ENCODE results near the gene RAF1. TPM values are rescaled to one million over a fixed set of nuclear protein-coding genes. Genes with fewer than 3 reads are reported as not detected.

RAF1 gene
- total RNA-seq (2014; rRNA removed; shearing (Covaris generic); ENCODE audit: low replicate concordance): 71.5 and 89.5 TPM in 2 replicates

DNA sequence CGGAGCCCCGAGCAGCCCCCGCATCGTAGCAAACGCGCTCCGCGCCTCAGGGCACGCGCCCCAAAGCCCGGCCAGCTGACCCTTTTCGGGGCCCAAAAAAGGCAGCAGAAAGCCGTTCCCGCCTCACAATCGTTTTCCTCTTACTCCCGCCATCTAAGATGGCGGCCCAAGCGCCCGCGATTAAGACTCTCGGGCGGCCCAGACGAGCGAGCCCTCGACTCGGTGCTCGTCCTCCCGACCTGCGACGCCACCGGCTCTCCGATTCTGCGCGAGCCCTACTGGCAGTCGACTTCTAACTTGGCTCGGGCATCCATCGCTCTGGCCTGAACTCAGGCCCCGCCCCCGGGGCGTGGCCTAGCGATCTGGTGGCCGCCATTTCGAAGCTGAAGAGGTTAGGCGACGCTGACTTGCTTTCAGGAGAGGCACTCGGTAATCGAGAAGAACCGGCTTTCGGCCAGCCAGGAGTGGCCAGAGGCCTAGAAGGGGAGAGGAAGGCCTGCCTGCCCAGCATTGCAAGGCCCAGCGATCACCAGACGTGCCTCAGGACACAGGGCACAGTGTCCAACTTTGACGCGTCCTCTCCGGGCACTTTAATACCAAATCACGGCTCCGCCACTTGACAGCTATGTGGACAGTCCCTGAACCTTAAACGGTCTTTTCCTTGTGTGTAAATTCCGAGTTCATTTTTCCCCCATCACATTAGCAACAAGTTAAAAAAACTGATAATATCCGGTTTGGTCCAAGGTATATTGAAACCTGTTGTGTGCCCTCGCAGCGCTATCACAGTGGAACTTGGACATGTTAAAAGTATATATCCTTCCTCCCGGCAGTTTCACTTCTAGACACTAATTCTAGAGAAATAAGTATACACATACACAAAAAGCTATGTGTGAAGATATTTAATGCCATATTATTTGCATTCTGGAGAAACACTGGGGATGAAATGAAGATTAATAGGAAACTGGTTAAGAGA is at the start of gene RAF1:
Gene RAF1, minus strand, starts transcription at position 182 of the 973 bp plus-strand sequence. CDS start 45,396 bp downstream, outside the sequence.
- Histone ChIP-seq H3K9ac (ENCODE audit: low read length) (peak within 1 kb of the TSS; percentile 94), H3K27me3 (ENCODE audit: low read length) (no peaks in the 10 kb centered on the region), H3K4me2 (ENCODE audit: low read depth, low read length, poor library complexity, severe bottlenecking) (peak within 1 kb of the TSS; percentile 97), H3K79me2 (ENCODE audit: low read length) (peaks cover 46% of the 10 kb centered on the region), H3K4me1 (ENCODE audit: low read length) (peaks cover 36% of the 10 kb centered on the region), H3K4me3 (ENCODE audit: low read length) (peak within 1 kb of the TSS; percentile 78), H3K9me3 (ENCODE audit: low read length) (no peaks in the 10 kb centered on the region), H3K27ac (ENCODE audit: low read length) (peak within 1 kb of the TSS; percentile 83), H2AFZ (ENCODE audit: low read length) (peak within 1 kb of the TSS; percentile 96), H3K36me3 (ENCODE audit: insufficient read depth, low read length) (no peaks in the 10 kb centered on the region), H3K9me2 (replicated peaks; ENCODE audit: insufficient read depth, low read length) (no peaks in the 10 kb centered on the region), H4K20me1 (ENCODE audit: insufficient read depth, low read depth, low read length) (no peaks in the 10 kb centered on the region)
- DNase-seq: peak; percentile 99

DNA sequence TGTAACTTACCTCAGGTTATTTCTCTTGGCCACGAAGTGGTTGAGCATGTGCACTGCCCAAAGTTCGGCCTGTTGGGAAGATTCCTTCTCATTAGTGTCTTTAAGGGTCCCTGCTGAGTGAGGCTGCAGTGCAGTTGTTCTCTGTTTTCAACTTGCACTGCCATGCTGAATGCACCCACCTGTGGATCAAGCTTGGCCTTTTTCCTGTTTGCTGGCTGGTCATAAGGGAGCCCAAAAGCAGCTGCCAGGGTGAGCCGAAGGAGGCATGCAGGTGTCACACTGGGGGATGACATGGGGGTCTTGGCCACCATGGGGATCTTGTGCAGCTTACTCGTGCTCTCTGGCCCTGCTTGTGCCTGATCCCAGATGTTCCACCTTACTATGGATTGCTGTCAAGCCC is 46.1 kb upstream of the RAF1 start:
- Histone ChIP-seq H3K4me3 (ENCODE audit: low read length) (no peak overlapping the region), H3K36me3 (ENCODE audit: insufficient read depth, low read length) (no peaks in the 10 kb centered on the region), H3K4me1 (ENCODE audit: low read length) (peaks cover 12% of the 10 kb centered on the region), H3K79me2 (ENCODE audit: low read length) (no peaks in the 10 kb centered on the region), H3K9me3 (ENCODE audit: low read length) (no peaks in the 10 kb centered on the region), H3K9me2 (replicated peaks; ENCODE audit: insufficient read depth, low read length) (no peaks in the 10 kb centered on the region), H2AFZ (ENCODE audit: low read length) (no peak overlapping the region), H3K27me3 (ENCODE audit: low read length) (no peaks in the 10 kb centered on the region), H3K4me2 (ENCODE audit: low read depth, low read length, poor library complexity, severe bottlenecking) (no peak overlapping the region), H4K20me1 (ENCODE audit: insufficient read depth, low read depth, low read length) (no peaks in the 10 kb centered on the region), H3K9ac (ENCODE audit: low read length) (no peak overlapping the region), H3K27ac (ENCODE audit: low read length) (no peak overlapping the region)
- no peak for DNase-seq

DNA sequence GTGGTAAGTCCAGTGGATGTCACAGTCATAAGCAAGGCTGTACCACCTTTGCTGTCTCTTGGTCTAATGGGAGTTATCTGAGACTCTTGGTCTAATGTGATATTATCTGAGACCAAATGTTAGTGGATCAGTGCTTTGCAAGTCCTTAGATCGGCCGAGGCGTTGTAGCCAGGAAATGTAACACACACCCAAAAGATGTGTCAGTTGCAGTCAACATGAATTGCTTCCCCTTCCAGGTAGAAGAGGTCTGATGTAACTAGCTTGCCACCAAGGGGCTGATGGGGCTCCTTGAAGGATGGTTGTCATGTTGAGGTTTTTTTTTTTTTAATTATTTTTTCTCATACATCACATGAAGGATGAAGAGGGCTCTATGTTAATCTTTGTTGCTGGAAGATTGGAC is 45.4 kb upstream of the RAF1 start:
- no peak overlapping the region for H3K4me3 ChIP-seq (ENCODE audit: low read length)
- H3K4me1 ChIP-seq (ENCODE audit: low read length): peaks cover 12% of the 10 kb centered on the region
- H3K27me3 ChIP-seq (ENCODE audit: low read length): no peaks in the 10 kb centered on the region
- H3K4me2 ChIP-seq (ENCODE audit: low read depth, low read length, poor library complexity, severe bottlenecking): no peak overlapping the region
- DNase-seq: no peak
- H3K9ac ChIP-seq (ENCODE audit: low read length): no peak overlapping the region
- H3K9me3 ChIP-seq (ENCODE audit: low read length): no peaks in the 10 kb centered on the region
- H4K20me1 ChIP-seq (ENCODE audit: insufficient read depth, low read depth, low read length): no peaks in the 10 kb centered on the region
- no peak overlapping the region for H2AFZ ChIP-seq (ENCODE audit: low read length)
- no peaks in the 10 kb centered on the region for H3K79me2 ChIP-seq (ENCODE audit: low read length)
- no peaks in the 10 kb centered on the region for H3K9me2 ChIP-seq (replicated peaks; ENCODE audit: insufficient read depth, low read length)
- no peaks in the 10 kb centered on the region for H3K36me3 ChIP-seq (ENCODE audit: insufficient read depth, low read length)
- no peak overlapping the region for H3K27ac ChIP-seq (ENCODE audit: low read length)

DNA sequence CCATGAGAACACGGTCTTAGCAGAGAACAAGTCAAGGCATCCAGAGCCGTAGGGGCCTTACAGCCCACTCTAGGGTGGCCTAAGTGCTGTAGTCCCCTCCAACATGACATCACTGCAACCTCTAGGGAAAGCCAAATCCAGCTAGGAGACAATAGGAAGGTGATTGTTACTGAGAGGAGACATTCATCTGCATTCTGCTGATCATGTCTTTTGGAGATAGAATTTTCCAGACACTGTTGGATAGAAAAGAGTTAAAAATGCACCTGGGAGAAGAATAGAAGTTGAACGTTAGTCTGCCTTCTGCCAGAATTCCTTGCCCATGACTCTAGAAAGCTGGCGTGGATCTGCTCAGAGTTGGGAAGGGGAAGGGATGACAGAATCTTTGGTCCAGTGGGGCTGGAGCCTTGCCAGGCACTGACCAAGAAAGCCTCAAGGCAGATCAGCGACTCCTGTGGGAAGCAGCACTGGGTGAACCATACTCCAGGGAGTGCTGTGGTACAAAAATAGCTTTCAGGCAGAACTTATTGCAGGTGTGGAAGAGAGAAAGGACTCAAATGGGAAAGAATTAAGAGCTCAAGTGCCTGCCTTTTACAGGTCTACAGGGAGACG is 44.8 kb upstream of the RAF1 start:
- no peak overlapping the region for H2AFZ ChIP-seq (ENCODE audit: low read length)
- no peaks in the 10 kb centered on the region for H3K9me2 ChIP-seq (replicated peaks; ENCODE audit: insufficient read depth, low read length)
- no peak overlapping the region for H3K4me3 ChIP-seq (ENCODE audit: low read length)

DNA sequence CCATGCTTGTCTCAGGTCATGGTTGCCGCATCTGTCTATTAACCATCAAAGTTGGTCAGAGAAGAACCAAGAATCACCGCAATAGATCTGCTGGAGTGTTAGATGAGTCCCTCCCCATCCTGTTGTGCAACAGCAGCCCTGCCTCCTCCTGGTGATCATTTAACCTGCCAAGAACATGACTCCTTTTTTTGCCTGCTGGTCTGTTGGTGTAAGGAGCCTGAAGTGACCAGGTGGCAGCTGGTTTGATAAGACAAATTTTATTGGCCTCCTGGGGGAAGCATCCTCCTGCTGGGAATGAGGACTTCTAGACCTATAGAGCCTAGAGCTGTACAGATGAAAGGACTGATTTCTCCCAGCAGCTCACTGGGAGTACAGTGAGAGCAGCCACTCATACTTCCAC is 43.5 kb upstream of the RAF1 start:
- no peak for DNase-seq
- Histone ChIP-seq H3K9ac (ENCODE audit: low read length) (no peak overlapping the region), H3K79me2 (ENCODE audit: low read length) (no peaks in the 10 kb centered on the region), H3K36me3 (ENCODE audit: insufficient read depth, low read length) (no peaks in the 10 kb centered on the region), H2AFZ (ENCODE audit: low read length) (no peak overlapping the region), H3K9me3 (ENCODE audit: low read length) (no peaks in the 10 kb centered on the region), H3K4me3 (ENCODE audit: low read length) (no peak overlapping the region), H3K9me2 (replicated peaks; ENCODE audit: insufficient read depth, low read length) (no peaks in the 10 kb centered on the region), H3K4me2 (ENCODE audit: low read depth, low read length, poor library complexity, severe bottlenecking) (no peak overlapping the region), H3K27me3 (ENCODE audit: low read length) (no peaks in the 10 kb centered on the region), H3K4me1 (ENCODE audit: low read length) (peaks cover 12% of the 10 kb centered on the region), H4K20me1 (ENCODE audit: insufficient read depth, low read depth, low read length) (no peaks in the 10 kb centered on the region), H3K27ac (ENCODE audit: low read length) (no peak overlapping the region)

More for the DNA sequence above, 44.8 kb upstream of the RAF1 start:
- Histone ChIP-seq H3K9ac (ENCODE audit: low read length) (no peak overlapping the region), H3K27me3 (ENCODE audit: low read length) (no peaks in the 10 kb centered on the region), H3K4me2 (ENCODE audit: low read depth, low read length, poor library complexity, severe bottlenecking) (no peak overlapping the region), H3K27ac (ENCODE audit: low read length) (no peak overlapping the region), H3K36me3 (ENCODE audit: insufficient read depth, low read length) (no peaks in the 10 kb centered on the region), H3K4me1 (ENCODE audit: low read length) (peaks cover 12% of the 10 kb centered on the region), H3K9me3 (ENCODE audit: low read length) (no peaks in the 10 kb centered on the region), H4K20me1 (ENCODE audit: insufficient read depth, low read depth, low read length) (no peaks in the 10 kb centered on the region), H3K79me2 (ENCODE audit: low read length) (no peaks in the 10 kb centered on the region)
- no peak for DNase-seq

DNA sequence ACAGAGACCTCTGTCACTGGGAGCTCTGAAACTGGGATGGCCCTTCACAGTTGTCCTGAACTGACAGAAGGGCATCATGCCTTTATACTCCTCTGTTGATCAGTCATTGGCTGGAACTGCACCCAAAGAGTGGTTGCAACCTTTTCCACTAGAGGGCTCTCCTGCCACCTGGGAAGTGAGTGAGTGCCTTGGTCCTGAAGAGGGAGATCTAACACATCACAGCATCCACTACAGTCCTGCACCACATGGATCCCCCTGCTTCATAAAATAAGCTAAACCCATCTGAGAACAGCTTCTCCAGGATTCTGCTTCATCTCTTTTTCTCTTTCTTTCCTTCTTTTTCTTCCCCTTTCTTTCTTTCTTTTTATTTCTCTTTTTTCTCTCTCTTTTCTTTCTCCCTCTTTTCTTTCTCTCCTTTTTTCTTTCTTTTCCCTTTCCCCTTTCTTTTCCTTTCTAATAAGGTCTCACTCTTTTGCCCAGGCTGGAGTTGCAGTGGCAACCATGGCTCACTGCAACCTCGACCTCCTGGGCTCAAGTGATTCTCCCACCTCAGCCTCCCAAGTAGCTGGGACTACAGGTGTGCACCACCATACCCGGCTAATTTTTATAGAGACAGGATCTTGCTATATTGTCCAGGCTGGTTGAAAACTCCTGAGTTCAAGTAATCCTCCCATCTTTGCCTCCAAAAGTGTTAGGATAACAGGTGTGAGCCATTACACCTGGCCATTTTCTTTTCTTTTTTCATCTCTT is 42.8 kb upstream of the RAF1 start:
- Histone ChIP-seq H3K9me3 (ENCODE audit: low read length) (no peaks in the 10 kb centered on the region), H3K36me3 (ENCODE audit: insufficient read depth, low read length) (no peaks in the 10 kb centered on the region), H3K79me2 (ENCODE audit: low read length) (no peaks in the 10 kb centered on the region), H3K27me3 (ENCODE audit: low read length) (no peaks in the 10 kb centered on the region), H2AFZ (ENCODE audit: low read length) (no peak overlapping the region), H3K9me2 (replicated peaks; ENCODE audit: insufficient read depth, low read length) (no peaks in the 10 kb centered on the region), H4K20me1 (ENCODE audit: insufficient read depth, low read depth, low read length) (no peaks in the 10 kb centered on the region), H3K4me1 (ENCODE audit: low read length) (peaks cover 12% of the 10 kb centered on the region), H3K27ac (ENCODE audit: low read length) (no peak overlapping the region), H3K9ac (ENCODE audit: low read length) (no peak overlapping the region), H3K4me2 (ENCODE audit: low read depth, low read length, poor library complexity, severe bottlenecking) (no peak overlapping the region), H3K4me3 (ENCODE audit: low read length) (no peak overlapping the region)
- DNase-seq: peak; percentile 95

DNA sequence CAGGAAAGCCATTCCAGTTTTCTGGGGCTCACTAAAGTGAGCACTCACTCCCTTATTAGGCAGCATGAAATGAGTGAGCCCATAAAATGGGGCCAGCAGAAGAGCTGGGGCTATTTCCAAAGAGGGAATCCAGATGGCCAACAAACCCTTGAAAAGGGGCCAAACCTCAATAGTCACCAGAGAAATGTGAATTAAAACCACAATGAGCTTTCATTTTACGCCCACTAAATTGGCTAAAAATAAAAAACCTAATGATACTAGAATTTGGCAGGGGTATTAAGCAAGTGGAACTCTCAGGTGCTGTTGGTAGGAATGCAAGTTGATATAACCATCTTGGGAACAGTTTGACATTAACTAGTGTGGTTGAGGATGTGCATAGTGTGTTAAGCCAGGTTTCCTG is 42.1 kb upstream of the RAF1 start:
- DNase-seq: no peak
- Histone ChIP-seq H3K4me1 (ENCODE audit: low read length) (peaks cover 12% of the 10 kb centered on the region), H4K20me1 (ENCODE audit: insufficient read depth, low read depth, low read length) (no peaks in the 10 kb centered on the region), H3K27me3 (ENCODE audit: low read length) (no peaks in the 10 kb centered on the region), H3K9me3 (ENCODE audit: low read length) (no peaks in the 10 kb centered on the region), H3K36me3 (ENCODE audit: insufficient read depth, low read length) (no peaks in the 10 kb centered on the region), H3K4me2 (ENCODE audit: low read depth, low read length, poor library complexity, severe bottlenecking) (no peak overlapping the region), H3K79me2 (ENCODE audit: low read length) (no peaks in the 10 kb centered on the region), H3K4me3 (ENCODE audit: low read length) (no peak overlapping the region), H2AFZ (ENCODE audit: low read length) (no peak overlapping the region), H3K27ac (ENCODE audit: low read length) (no peak overlapping the region), H3K9ac (ENCODE audit: low read length) (no peak overlapping the region), H3K9me2 (replicated peaks; ENCODE audit: insufficient read depth, low read length) (no peaks in the 10 kb centered on the region)
